IMR-90 (cell line): Measurements from ENCODE around the gene SLC23A2. TPM values are rescaled to one million over a fixed set of nuclear protein-coding genes. Genes with fewer than 3 reads are reported as not detected.

ENCODE experiments used
- ATAC-seq: fragments of 200-7000 bp; cut with Tn5 transposase; 2 replicates; pipeline ENCODE4 v1.9.1; 2020; ENCODE audit warnings: low read depth, mild to moderate bottlenecking, moderate library complexity
- BruUV-seq: library from RNA; stranded (reverse); fragments of 400-500 nt; replicated peaks from 2 replicates; lab custom pipeline; 2021; lab: Mats Ljungman, UMichigan
- CTCF ChIA-PET: fragments of 300-600 bp; formaldehyde crosslinking; extraction: SDS; loops from one replicate; lab custom pipeline; 2021; ENCODE audit warnings: antibody characterized with exemption; lab: Yijun Ruan, JAX
- POLR2A ChIA-PET: fragments of 300-600 bp; sonication (Branson Sonifier 250); formaldehyde crosslinking; loops from one replicate; lab custom pipeline; 2022; ENCODE audit warnings: antibody characterized with exemption; ENCODE audit not compliant: unreplicated experiment; lab: Charles Lee
- DNase-seq: peaks from one replicate; pipeline ENCODE4 v3.0.0; 2013
- H2AFZ ChIP-seq: replicated peaks from 2 replicates; pipeline ENCODE3; 2013; ENCODE audit warnings: low read length, mild to moderate bottlenecking; ENCODE audit not compliant: poor library complexity
- H2AK5ac ChIP-seq: 2 replicates; pipeline ENCODE4 v1.6.1; 2013; ENCODE audit warnings: low read depth, low read length, inconsistent platforms
- H2AK9ac ChIP-seq: replicated peaks from 2 replicates; pipeline ENCODE3; 2013; ENCODE audit warnings: mild to moderate bottlenecking, low read depth, low read length, moderate library complexity; ENCODE audit not compliant: poor library complexity
- H2BK120ac ChIP-seq: 2 replicates; pipeline ENCODE4 v1.6.1; 2013; ENCODE audit warnings: low read depth, low read length, inconsistent platforms
- H2BK15ac ChIP-seq: 3 replicates; pipeline ENCODE4 v1.6.1; 2013; ENCODE audit warnings: low read depth, low read length, inconsistent platforms
- H2BK20ac ChIP-seq: 2 replicates; pipeline ENCODE4 v1.6.1; 2013; ENCODE audit warnings: low read depth, mild to moderate bottlenecking, inconsistent platforms, low read length, moderate library complexity
- H2BK5ac ChIP-seq: 2 replicates; pipeline ENCODE4 v1.6.1; 2013; ENCODE audit warnings: mild to moderate bottlenecking, low read depth, low read length, inconsistent platforms; ENCODE audit not compliant: poor library complexity, severe bottlenecking
- H3K14ac ChIP-seq: replicated peaks from 2 replicates; pipeline ENCODE4 v1.6.1; 2013; ENCODE audit warnings: low read depth, low read length, inconsistent platforms
- H3K18ac ChIP-seq: 2 replicates; pipeline ENCODE4 v1.6.1; 2013; ENCODE audit warnings: low read depth, low read length, control low read depth
- H3K23ac ChIP-seq: 2 replicates; pipeline ENCODE4 v1.6.1; 2013; ENCODE audit warnings: low read depth, low read length, inconsistent platforms
- H3K27ac ChIP-seq: 2 replicates; pipeline ENCODE4 v1.5.1; 2013; ENCODE audit warnings: mild to moderate bottlenecking, control low read depth, low read length; ENCODE audit not compliant: insufficient read depth
- H3K27me3 ChIP-seq: 2 replicates; pipeline ENCODE4 v1.6.1; 2013; ENCODE audit warnings: low read length; ENCODE audit not compliant: control insufficient read depth, insufficient read depth
- H3K36me3 ChIP-seq: 2 replicates; pipeline ENCODE4 v1.6.1; 2013; ENCODE audit warnings: low read length, mixed read lengths; ENCODE audit not compliant: control insufficient read depth, insufficient read depth
- H3K4ac ChIP-seq: 2 replicates; pipeline ENCODE4 v1.6.1; 2013; ENCODE audit warnings: low read depth, low read length, inconsistent platforms
- H3K4me1 ChIP-seq: 2 replicates; pipeline ENCODE4 v1.6.1; 2013; ENCODE audit warnings: low read length, mixed read lengths; ENCODE audit not compliant: control insufficient read depth, insufficient read depth
- H3K4me2 ChIP-seq: 2 replicates; pipeline ENCODE4 v1.6.1; 2013; ENCODE audit warnings: low read depth, mild to moderate bottlenecking, control low read depth, low read length, moderate library complexity
- H3K4me3 ChIP-seq: 2 replicates; pipeline ENCODE4 v1.5.1; 2013; ENCODE audit warnings: low read depth, mild to moderate bottlenecking, control low read depth, low read length, moderate library complexity; ENCODE audit not compliant: insufficient read depth
- H3K56ac ChIP-seq: 2 replicates; pipeline ENCODE4 v1.6.1; 2013; ENCODE audit warnings: low read length, inconsistent platforms; ENCODE audit not compliant: insufficient read depth; ENCODE audit errors: extremely low read depth
- H3K79me1 ChIP-seq, 2 experiments: 2 replicates each; pipeline ENCODE4 v1.6.1; 2013; ENCODE audit warnings: low read length in 2 of 2, inconsistent platforms in 1 of 2, low read depth in 1 of 2
- H3K9ac ChIP-seq: 2 replicates; pipeline ENCODE4 v1.6.1; 2013; ENCODE audit warnings: low read depth, low read length, control low read depth
- H3K9me1 ChIP-seq: 2 replicates; pipeline ENCODE4 v1.6.1; 2013; ENCODE audit warnings: low read length, inconsistent platforms; ENCODE audit not compliant: insufficient read depth
- H3K9me3 ChIP-seq: 2 replicates; pipeline ENCODE4 v1.6.1; 2013; ENCODE audit warnings: low read length; ENCODE audit not compliant: control insufficient read depth, insufficient read depth
- H4K20me1 ChIP-seq: 2 replicates; pipeline ENCODE4 v1.6.1; 2013; ENCODE audit warnings: low read length, inconsistent platforms; ENCODE audit not compliant: insufficient read depth
- H4K5ac ChIP-seq: 2 replicates; pipeline ENCODE4 v1.6.1; 2013; ENCODE audit warnings: mild to moderate bottlenecking, low read depth, low read length, control low read depth
- H4K8ac ChIP-seq, 2 experiments: 2 replicates each; pipeline ENCODE4 v1.6.1; 2013; ENCODE audit warnings: low read depth in 2 of 2, low read length in 2 of 2, control low read depth in 1 of 2, inconsistent platforms in 1 of 2
- H4K91ac ChIP-seq: 2 replicates; pipeline ENCODE4 v1.6.1; 2013; ENCODE audit warnings: low read depth, low read length, inconsistent platforms; ENCODE audit not compliant: insufficient read depth
- BHLHE40 ChIP-seq: fragments of 150-350 bp; IDR thresholded peaks from 2 replicates; pipeline ENCODE4 v1.6.1; 2016; ENCODE audit warnings: mild to moderate bottlenecking, low read depth, low read length
- CEBPB ChIP-seq: IDR thresholded peaks from 2 replicates; pipeline ENCODE4 v1.6.1; 2012; ENCODE audit warnings: low read depth, low read length, improper control_type of control experiment
- CHD1 ChIP-seq: IDR thresholded peaks from 2 replicates; pipeline ENCODE4 v1.6.1; 2012; ENCODE audit warnings: low read depth, low read length, improper control_type of control experiment
- FOS ChIP-seq: fragments of 150-350 bp; IDR thresholded peaks from 2 replicates; pipeline ENCODE4 v1.6.1; 2016; ENCODE audit warnings: low read depth, low read length
- MAFK ChIP-seq: IDR thresholded peaks from 2 replicates; pipeline ENCODE4 v1.6.1; 2012; ENCODE audit warnings: low read depth, low read length, improper control_type of control experiment
- MAZ ChIP-seq: IDR thresholded peaks from 2 replicates; pipeline ENCODE4 v1.6.1; 2012; ENCODE audit warnings: low read depth, mild to moderate bottlenecking, low read length, improper control_type of control experiment, moderate library complexity, borderline replicate concordance
- MXI1 ChIP-seq: IDR thresholded peaks from 2 replicates; pipeline ENCODE4 v1.6.1; 2012; ENCODE audit warnings: low read depth, mild to moderate bottlenecking, low read length, moderate library complexity, borderline replicate concordance
- NFE2L2 ChIP-seq: fragments of 150-350 bp; IDR thresholded peaks from 2 replicates; pipeline ENCODE4 v1.6.1; 2016; ENCODE audit warnings: low read depth, mild to moderate bottlenecking, low read length
- POLR2A ChIP-seq: IDR thresholded peaks from 2 replicates; pipeline ENCODE4 v1.6.1; 2012; ENCODE audit warnings: mild to moderate bottlenecking, low read depth, low read length
- RAD21 ChIP-seq: IDR thresholded peaks from 2 replicates; pipeline ENCODE4 v1.6.1; 2012; ENCODE audit warnings: low read length, improper control_type of control experiment
- RCOR1 ChIP-seq: IDR thresholded peaks from 2 replicates; pipeline ENCODE4 v1.6.1; 2012; ENCODE audit warnings: mild to moderate bottlenecking, low read length, improper control_type of control experiment; ENCODE audit not compliant: insufficient replicate concordance
- RFX5 ChIP-seq: IDR thresholded peaks from 2 replicates; pipeline ENCODE4 v1.8.0; 2012; ENCODE audit warnings: low read depth, mild to moderate bottlenecking, low read length, moderate library complexity
- SMC3 ChIP-seq: fragments of 150-350 bp; IDR thresholded peaks from 2 replicates; pipeline ENCODE4 v1.6.1; 2016; ENCODE audit warnings: low read depth, mild to moderate bottlenecking, antibody characterized with exemption, low read length, moderate library complexity
- WGBS, 2 experiments: methylation state at CpG; one replicate each; pipeline versions ENCODE4 v1.1.5 to v1.1.7; 2013; ENCODE audit warnings: missing lambda C conversion rate in 2 of 2; ENCODE audit not compliant: insufficient read length in 1 of 2; ENCODE audit errors: extremely low coverage in 2 of 2; 5-methylcytosine and 5-hydroxymethylcytosine counted together
- dilution Hi-C: fragments of 300-500 bp; cut with HindIII; formaldehyde crosslinking; loops from one replicate; pipeline ENCODE4 v1.14.3; 2018; ENCODE audit warnings: low sequenced_read_pairs; ENCODE audit not compliant: unreplicated experiment
- in situ Hi-C: fragments of 300-500 bp; cut with MboI; formaldehyde crosslinking; loops from 3 replicates; pipeline ENCODE4 v1.14.3; 2019; ENCODE audit warnings: low sequenced_read_pairs, inconsistent platforms, mixed read lengths
- intact Hi-C: fragments of 100-400 bp; cut with micrococcal nuclease; formaldehyde crosslinking; loops from 2 replicates; pipeline ENCODE4 v1.10.0; 2022
- polyA plus RNA-seq, 3 experiments: library from polyadenylated mRNA; depleted of rRNA; stranded (reverse); fragments of >200 nt; gene quantifications; 2 replicates each; pipeline ENCODE4 v1.2.3, GENCODE V29; 2012; ENCODE audit warnings: low replicate concordance in 1 of 3
- total RNA-seq: library from RNA; depleted of rRNA; stranded (reverse); fragments of >200 nt; gene quantifications from 2 replicates; pipeline ENCODE4 v1.2.3, GENCODE V29; 2012
- TF ChIP-seq, protein P1 (sequence below): fragments of 150-350 bp; IDR thresholded peaks from 2 replicates; pipeline ENCODE4 v1.6.1; 2016; ENCODE audit warnings: low read depth, mild to moderate bottlenecking, low read length, moderate library complexity, borderline replicate concordance
- TF ChIP-seq, protein P2 (sequence below): conservative IDR thresholded peaks from 2 replicates; pipeline ENCODE4 v1.5.1; 2012; ENCODE audit warnings: mild to moderate bottlenecking, low read depth, low read length, improper control_type of control experiment
- TF ChIP-seq, protein P3 (sequence below): fragments of 150-350 bp; IDR thresholded peaks from 2 replicates; pipeline ENCODE4 v1.6.1; 2017; ENCODE audit warnings: mild to moderate bottlenecking, antibody characterized with exemption, low read length, low read depth

The SLC23A2 gene
- total and polyA plus RNA-seq, 2 of the 4 experiments (the other 2 are of a cell fraction) = 10.2 to 14.4 TPM

DNA sequence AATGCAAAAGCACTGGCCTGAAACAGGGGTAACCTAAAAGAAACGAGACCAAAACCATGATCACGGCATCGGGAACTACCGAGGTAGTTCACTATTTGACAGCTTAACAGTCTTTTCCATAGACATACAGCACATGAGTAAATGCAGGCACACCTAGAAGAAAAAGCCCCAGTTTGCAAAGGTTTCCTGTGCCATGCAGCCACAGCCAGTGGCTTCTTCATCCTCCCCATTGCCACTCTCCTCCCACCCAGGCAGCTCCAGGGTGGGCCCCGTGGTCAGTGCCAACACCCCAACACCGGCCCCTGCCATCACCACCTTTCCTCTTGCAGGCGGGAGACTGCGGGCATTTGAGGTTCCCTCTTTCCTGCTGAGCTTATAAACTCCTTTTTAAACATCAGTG lies 115.4 kb downstream of the SLC23A2 start:
- intact Hi-C loops = no loop called here
- H3K4ac ChIP-seq = no peak overlapping the region
- H4K20me1 ChIP-seq = no peaks in the 10 kb centered on the region
- ATAC-seq = no peak
- H3K36me3 ChIP-seq = peaks cover 19% of the 10 kb centered on the region
- no peak overlapping the region for H2AK9ac ChIP-seq
- no peaks in the 10 kb centered on the region for H3K9me3 ChIP-seq
- 84% methylated on average over 4 of the region's 8 CpGs; no CpG with 5 or more reads in 1 of the 2 experiments for WGBS, 2 experiments
- TF ChIP-seq NFE2L2 = no peak
- no peak for TF ChIP-seq RFX5
- TF ChIP-seq CEBPB = no peak
- TF ChIP-seq, protein P1, sequence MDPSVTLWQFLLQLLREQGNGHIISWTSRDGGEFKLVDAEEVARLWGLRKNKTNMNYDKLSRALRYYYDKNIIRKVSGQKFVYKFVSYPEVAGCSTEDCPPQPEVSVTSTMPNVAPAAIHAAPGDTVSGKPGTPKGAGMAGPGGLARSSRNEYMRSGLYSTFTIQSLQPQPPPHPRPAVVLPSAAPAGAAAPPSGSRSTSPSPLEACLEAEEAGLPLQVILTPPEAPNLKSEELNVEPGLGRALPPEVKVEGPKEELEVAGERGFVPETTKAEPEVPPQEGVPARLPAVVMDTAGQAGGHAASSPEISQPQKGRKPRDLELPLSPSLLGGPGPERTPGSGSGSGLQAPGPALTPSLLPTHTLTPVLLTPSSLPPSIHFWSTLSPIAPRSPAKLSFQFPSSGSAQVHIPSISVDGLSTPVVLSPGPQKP = no peak
- no peak for TF ChIP-seq FOS
- TF ChIP-seq SMC3 = no peak
- TF ChIP-seq, protein P2, sequence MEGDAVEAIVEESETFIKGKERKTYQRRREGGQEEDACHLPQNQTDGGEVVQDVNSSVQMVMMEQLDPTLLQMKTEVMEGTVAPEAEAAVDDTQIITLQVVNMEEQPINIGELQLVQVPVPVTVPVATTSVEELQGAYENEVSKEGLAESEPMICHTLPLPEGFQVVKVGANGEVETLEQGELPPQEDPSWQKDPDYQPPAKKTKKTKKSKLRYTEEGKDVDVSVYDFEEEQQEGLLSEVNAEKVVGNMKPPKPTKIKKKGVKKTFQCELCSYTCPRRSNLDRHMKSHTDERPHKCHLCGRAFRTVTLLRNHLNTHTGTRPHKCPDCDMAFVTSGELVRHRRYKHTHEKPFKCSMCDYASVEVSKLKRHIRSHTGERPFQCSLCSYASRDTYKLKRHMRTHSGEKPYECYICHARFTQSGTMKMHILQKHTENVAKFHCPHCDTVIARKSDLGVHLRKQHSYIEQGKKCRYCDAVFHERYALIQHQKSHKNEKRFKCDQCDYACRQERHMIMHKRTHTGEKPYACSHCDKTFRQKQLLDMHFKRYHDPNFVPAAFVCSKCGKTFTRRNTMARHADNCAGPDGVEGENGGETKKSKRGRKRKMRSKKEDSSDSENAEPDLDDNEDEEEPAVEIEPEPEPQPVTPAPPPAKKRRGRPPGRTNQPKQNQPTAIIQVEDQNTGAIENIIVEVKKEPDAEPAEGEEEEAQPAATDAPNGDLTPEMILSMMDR = no peak
- no peak for TF ChIP-seq MAFK
- no peak for TF ChIP-seq CHD1
- no peak for TF ChIP-seq RAD21
- TF ChIP-seq RCOR1 = no peak
- TF ChIP-seq BHLHE40 = no peak
- no peak for TF ChIP-seq MAZ
- TF ChIP-seq MXI1 = no peak
- TF ChIP-seq POLR2A = no peak
- TF ChIP-seq, protein P3, sequence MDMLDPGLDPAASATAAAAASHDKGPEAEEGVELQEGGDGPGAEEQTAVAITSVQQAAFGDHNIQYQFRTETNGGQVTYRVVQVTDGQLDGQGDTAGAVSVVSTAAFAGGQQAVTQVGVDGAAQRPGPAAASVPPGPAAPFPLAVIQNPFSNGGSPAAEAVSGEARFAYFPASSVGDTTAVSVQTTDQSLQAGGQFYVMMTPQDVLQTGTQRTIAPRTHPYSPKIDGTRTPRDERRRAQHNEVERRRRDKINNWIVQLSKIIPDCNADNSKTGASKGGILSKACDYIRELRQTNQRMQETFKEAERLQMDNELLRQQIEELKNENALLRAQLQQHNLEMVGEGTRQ = no peak
- no peak overlapping the region for H3K56ac ChIP-seq
- H3K4me2 ChIP-seq = no peak overlapping the region
- H3K4me3 ChIP-seq = no peak overlapping the region
- dilution Hi-C loops = no loop called here
- no peaks in the 10 kb centered on the region; the same call in 1 of the 2 replicates for H3K4me1 ChIP-seq
- H4K8ac ChIP-seq = no peak overlapping the region
- H2BK5ac ChIP-seq = no peak overlapping the region
- ChIA-PET POLR2A (no interaction called here), CTCF (no interaction called here)
- BruUV-seq = no TSS peak
- no peak overlapping the region for H3K23ac ChIP-seq
- H3K14ac ChIP-seq = no peak overlapping the region
- H4K5ac ChIP-seq = no peak overlapping the region
- H2AFZ ChIP-seq = no peak overlapping the region
- H3K27ac ChIP-seq = no peak overlapping the region
- H3K18ac ChIP-seq = no peak overlapping the region
- no peak overlapping the region for H2BK20ac ChIP-seq
- H2BK15ac ChIP-seq = no peak overlapping the region
- no peak overlapping the region for H4K91ac ChIP-seq
- no peak overlapping the region for H3K9ac ChIP-seq
- H3K79me1 ChIP-seq = no peaks in the 10 kb centered on the region
- no peak overlapping the region for H2BK120ac ChIP-seq
- DNase-seq = no peak
- H3K27me3 ChIP-seq = no peaks in the 10 kb centered on the region
- H2AK5ac ChIP-seq = no peak overlapping the region
- in situ Hi-C loops = no loop called here
- peaks cover 8% of the 10 kb centered on the region; the same call in 1 of the 2 replicates for H3K9me1 ChIP-seq
